Muscle of leg (tissue), 11 donors: ENCODE data around the gene HOXB5. TPM values are rescaled to one million over a fixed set of nuclear protein-coding genes. Genes with fewer than 3 reads are reported as not detected.
A peak's percentile ranks its signal among the peaks of the same experiment; 100 is the strongest.

Source experiments
- DNase-seq: peaks from one replicate; pipeline ENCODE4 v3.0.0; 2013
- H3K27ac ChIP-seq: one replicate; pipeline ENCODE4 v1.5.1; 2013; ENCODE audit warnings: mild to moderate bottlenecking, low read length, control low read depth
- H3K27me3 ChIP-seq: one replicate; pipeline ENCODE4 v1.6.1; 2013; ENCODE audit warnings: low read length; ENCODE audit not compliant: control insufficient read depth, insufficient read depth
- H3K36me3 ChIP-seq: one replicate; pipeline ENCODE4 v1.6.1; 2013; ENCODE audit warnings: low read length; ENCODE audit not compliant: control insufficient read depth, insufficient read depth
- H3K4me1 ChIP-seq: one replicate; pipeline ENCODE4 v1.6.1; 2013; ENCODE audit warnings: low read length; ENCODE audit not compliant: control insufficient read depth, insufficient read depth
- H3K4me3 ChIP-seq: one replicate; pipeline ENCODE4 v1.5.1; 2013; ENCODE audit warnings: low read length, control low read depth
- H3K9me3 ChIP-seq: replicated peaks from 2 replicates; pipeline ENCODE4 v1.6.1; 2013; ENCODE audit warnings: low read depth, low read length; ENCODE audit not compliant: control insufficient read depth
- WGBS: methylation state at CpG from one replicate; pipeline ENCODE4 v1.1.5; 2013; ENCODE audit warnings: missing lambda C conversion rate; ENCODE audit not compliant: insufficient coverage; 5-methylcytosine and 5-hydroxymethylcytosine counted together
- polyA plus RNA-seq, 8 donors: library from polyadenylated mRNA; unstranded; fragments of 120-200 nt; gene quantifications; one replicate each; pipeline versions ENCODE4 v1.2.1 to v1.2.3, GENCODE V29; 2013; ENCODE audit warnings: inconsistent platforms in 1 of 8, low replicate concordance in 1 of 8; ENCODE audit not compliant: insufficient read length in 8 of 8, insufficient read depth in 1 of 8
- total RNA-seq: library from RNA; stranded (reverse); fragments of 120-200 nt; gene quantifications from one replicate; pipeline ENCODE4 v1.2.4, GENCODE V29; 2013

Gene HOXB5
- total and polyA plus RNA-seq, 9 donors, result 0.13 to 2.7 (median 0.54) TPM

DNA sequence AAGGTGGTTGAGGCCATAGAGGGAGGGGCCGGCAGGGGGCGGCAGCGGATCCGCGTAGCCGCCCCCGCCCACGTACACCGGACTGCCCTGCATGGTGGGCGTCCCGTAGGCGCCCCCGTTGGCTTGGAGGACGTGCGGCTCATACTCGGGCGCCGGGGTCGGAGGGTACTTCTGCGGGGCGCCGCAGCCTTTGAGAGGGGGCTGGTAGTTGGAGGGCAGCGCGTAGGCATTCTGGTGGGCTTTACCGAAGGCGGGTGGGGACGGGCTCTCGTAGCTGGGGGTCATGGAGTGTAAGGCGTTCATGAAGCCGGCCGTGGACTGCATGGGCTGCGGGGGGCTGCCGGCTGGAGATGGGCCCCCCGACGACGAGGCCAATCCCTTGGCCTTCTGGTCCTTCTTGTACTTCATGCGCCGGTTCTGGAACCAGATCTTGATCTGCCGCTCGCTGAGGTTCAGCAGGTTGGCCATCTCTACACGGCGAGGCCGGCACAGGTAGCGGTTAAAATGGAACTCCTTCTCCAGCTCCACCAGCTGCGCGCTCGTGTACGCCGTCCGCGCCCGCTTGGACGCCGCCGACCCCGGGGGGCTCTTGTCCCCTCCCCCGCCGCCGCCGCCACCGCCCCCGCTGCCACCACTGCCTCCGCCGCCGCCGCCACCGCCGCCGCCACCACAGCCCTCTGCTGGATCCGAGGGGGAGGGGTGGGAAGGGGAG, 42.9 kb downstream of the HOXB5 start:
- Histone ChIP-seq H3K9me3 (no peaks in the 10 kb centered on the region), H3K27ac (no peak overlapping the region), H3K4me3 (no peak overlapping the region), H3K27me3 (peaks cover 77% of the 10 kb centered on the region), H3K4me1 (peaks cover 46% of the 10 kb centered on the region), H3K36me3 (peaks cover 6% of the 10 kb centered on the region)
- no peak for DNase-seq
- 33% methylated on average over 44 of the region's 70 CpGs for WGBS

DNA sequence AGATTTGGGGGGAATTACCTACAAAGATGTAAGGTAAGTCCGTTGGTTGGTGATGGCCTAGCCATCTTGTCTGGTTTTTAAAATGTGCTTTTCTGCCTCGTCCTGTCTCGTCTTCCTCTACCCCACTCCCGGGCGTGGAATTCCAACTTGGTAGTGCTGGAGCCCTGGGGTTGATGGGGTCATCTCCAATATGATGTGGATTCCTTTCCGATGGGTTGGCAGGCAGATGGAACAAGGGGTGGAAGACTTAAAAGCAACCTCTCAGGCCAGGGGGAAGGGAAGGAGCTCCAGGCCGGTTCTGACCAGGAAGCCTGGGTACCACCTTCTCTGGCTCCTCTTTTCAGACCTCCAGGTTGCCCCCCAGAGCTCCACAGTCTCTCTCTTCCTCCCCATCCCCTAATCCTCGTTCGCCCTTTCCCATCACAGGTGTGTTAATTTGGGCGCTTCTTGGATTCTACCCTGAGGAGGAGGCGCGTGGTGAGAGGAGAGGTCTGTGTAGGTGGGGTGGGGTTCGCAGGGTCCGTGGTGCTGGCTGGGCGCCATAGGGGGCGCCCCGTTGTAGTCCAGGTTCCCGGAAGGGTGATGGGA, 43.6 kb downstream of the HOXB5 start:
- WGBS, result 44% methylated on average over 8 of the region's 18 CpGs
- H3K9me3 ChIP-seq, result no peaks in the 10 kb centered on the region
- H3K27me3 ChIP-seq, result peaks cover 80% of the 10 kb centered on the region
- no peak for DNase-seq
- H3K4me3 ChIP-seq, result no peak overlapping the region
- H3K4me1 ChIP-seq, result peaks cover 51% of the 10 kb centered on the region
- H3K27ac ChIP-seq, result no peak overlapping the region
- H3K36me3 ChIP-seq, result peaks cover 6% of the 10 kb centered on the region

- H3K27ac ChIP-seq, result no peak overlapping the region
- peaks cover 80% of the 10 kb centered on the region for H3K27me3 ChIP-seq
- H3K4me3 ChIP-seq, result no peak overlapping the region
- peaks cover 44% of the 10 kb centered on the region for H3K4me1 ChIP-seq
- DNase-seq, result no peak
- H3K36me3 ChIP-seq, result peaks cover 6% of the 10 kb centered on the region
- WGBS, result 50% methylated on average over 1 of the region's 3 CpGs
- H3K9me3 ChIP-seq, result no peaks in the 10 kb centered on the region
These were observed 44.3 kb downstream of the HOXB5 start for GRCh38 chr17:48549281-48549630.

- Histone ChIP-seq H3K27me3 (peaks cover 78% of the 10 kb centered on the region), H3K36me3 (peaks cover 6% of the 10 kb centered on the region), H3K4me1 (peaks cover 40% of the 10 kb centered on the region), H3K27ac (peak overlapping the region; percentile 96), H3K4me3 (no peak overlapping the region), H3K9me3 (no peaks in the 10 kb centered on the region)
- DNase-seq, result no peak
- WGBS, result no CpG with 5 or more reads among the region's 6 CpGs
These were observed 44.9 kb downstream of the HOXB5 start for GRCh38 chr17:48548523-48549280.

- Histone ChIP-seq H3K27me3 (peaks cover 80% of the 10 kb centered on the region), H3K36me3 (peaks cover 6% of the 10 kb centered on the region), H3K9me3 (no peaks in the 10 kb centered on the region), H3K4me1 (peaks cover 38% of the 10 kb centered on the region), H3K4me3 (peak overlapping the region; percentile 2), H3K27ac (peak overlapping the region; percentile 96)
- 25% methylated on average over 15 of the region's 24 CpGs for WGBS
- DNase-seq, result no peak
These were observed 45.6 kb downstream of the HOXB5 start for GRCh38 chr17:48547808-48548522.

DNA sequence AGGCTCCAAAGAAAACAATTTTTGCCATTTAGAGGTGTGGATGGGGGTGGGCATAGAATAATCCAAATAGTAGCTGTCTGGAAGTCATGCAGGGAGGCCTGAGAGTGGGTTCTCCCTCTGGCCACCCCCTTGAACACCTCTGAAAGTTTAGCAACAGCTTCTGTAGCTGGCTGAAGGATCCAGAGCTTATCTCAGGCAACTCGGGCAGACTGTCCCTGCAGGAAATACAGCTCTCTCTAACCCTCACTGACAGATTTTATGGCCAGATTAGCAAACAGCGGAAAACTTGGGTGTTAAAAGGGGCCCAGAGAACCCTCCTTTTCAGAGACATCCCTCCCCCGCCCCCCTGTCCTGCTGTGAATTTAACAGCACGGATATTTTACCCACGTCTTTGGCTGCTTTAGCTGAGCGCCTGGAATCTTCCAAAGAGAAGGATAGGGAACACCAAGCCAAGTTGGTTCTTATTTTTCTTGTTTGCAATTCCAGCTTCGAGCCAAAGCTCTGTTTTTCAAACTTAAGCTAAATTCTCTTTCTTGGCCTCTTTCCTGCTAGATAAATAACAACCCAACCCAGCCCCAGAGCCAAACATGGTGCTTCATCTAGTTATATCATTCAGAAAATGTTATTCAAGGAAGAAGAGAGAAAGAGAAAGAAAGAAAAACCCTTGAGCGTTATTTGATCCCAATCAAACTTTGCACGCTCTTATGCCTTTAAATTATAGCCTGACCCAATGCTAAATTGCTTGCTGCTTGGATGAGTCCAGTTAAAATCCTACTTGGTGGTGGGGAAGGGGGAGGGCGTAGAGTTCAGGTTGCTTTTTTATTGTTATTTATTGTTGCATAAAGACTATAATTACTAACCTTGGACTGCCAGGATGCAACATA, 46.4 kb downstream of the HOXB5 start:
- Histone ChIP-seq H3K36me3 (peaks cover 6% of the 10 kb centered on the region), H3K4me3 (peak overlapping the region; percentile 6), H3K27ac (peak overlapping the region; percentile 96), H3K9me3 (no peaks in the 10 kb centered on the region), H3K4me1 (peaks cover 36% of the 10 kb centered on the region), H3K27me3 (peaks cover 79% of the 10 kb centered on the region)
- peak; percentile 74 for DNase-seq
- whole genome bisulfite sequencing, result 8% methylated on average over 5 of the region's 10 CpGs

DNA sequence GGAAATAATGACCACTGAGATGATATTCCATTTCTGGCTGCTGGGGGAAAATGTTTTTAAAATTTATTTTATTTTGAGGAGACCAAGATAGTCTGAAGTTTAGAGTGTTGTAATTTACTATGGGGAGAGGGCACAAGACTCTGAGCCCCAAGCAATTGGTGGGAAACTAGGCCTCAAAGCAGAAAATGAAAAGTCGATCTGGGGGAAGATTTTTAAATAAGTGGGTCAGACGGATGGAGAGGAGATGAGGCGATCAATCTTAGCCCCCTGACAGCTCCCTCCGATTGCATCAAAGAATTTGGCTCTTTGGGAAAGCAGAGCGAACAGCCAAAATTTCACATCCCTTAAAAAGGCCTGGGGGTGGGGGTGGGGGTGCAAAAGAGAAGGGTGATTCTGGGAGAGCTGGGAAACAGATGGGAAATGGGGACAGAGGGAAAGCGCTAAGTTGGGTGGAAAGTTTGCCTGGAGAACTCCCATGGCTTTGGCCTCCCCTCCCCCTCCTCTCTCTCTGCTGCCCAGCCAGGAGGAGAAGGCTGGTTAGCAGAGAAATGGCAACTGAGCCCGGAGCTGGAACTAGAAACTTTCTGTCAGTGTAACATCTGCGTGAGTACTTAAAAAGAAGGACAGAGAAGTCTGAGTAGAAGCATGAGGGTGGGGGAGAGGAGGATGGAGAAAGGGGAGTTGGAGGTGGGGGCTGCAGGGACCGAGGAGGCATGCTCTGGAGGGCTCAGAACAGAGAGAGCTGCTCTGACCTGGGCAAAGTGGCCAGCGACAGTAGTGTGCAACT, 47.2 kb downstream of the HOXB5 start:
- H3K36me3 ChIP-seq, result peaks cover 6% of the 10 kb centered on the region
- peak; percentile 73 for DNase-seq
- H3K27me3 ChIP-seq, result peaks cover 78% of the 10 kb centered on the region
- H3K4me1 ChIP-seq, result peaks cover 38% of the 10 kb centered on the region
- no peaks in the 10 kb centered on the region for H3K9me3 ChIP-seq
- peak overlapping the region; percentile 6 for H3K4me3 ChIP-seq
- H3K27ac ChIP-seq, result peak overlapping the region; percentile 96
- 24% methylated on average over 5 of the region's 10 CpGs for WGBS

DNA sequence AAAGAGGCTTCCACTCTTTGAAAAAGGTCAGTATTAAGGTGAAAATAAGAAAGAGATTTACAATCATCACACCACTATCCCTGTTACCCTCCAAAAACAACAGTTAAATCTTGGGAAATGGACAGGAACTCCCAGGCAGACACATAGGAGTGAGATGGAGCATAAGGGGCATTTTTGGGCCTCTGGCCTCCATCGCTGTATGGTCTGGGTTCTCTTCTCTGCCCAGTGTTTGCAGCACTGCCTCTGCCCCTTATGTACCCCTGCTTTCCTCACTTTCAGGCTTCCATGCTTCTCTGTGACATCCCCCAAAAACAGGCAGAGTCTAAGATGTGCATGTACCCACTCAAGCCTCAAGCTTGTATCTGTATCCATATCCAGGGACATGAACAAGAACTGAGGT, 48.0 kb downstream of the HOXB5 start:
- peaks cover 77% of the 10 kb centered on the region for H3K27me3 ChIP-seq
- 83% methylated on average over 1 of the region's 1 CpG for WGBS
- H3K36me3 ChIP-seq, result peaks cover 4% of the 10 kb centered on the region
- no peak for DNase-seq
- H3K4me1 ChIP-seq, result peaks cover 41% of the 10 kb centered on the region
- H3K4me3 ChIP-seq, result no peak overlapping the region
- H3K27ac ChIP-seq, result peak overlapping the region; percentile 96
- H3K9me3 ChIP-seq, result no peaks in the 10 kb centered on the region

DNA sequence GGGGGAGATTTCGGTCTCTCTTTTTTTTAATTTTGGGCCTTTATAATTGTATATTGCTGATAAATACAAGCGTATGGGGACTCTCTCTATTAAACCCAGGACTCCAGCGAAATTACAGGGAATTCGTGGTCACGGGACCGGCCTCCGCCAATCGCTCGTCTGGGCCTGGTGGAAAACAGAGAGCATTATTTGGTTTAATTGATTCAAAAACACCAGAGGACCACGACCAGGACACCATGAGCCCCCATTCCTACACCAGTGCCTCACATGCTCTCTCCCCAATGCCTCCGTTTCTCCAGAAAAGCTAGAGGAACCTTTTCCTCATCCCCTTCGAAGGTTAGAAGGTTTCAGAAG, 48.6 kb downstream of the HOXB5 start, which contains the start of gene HOXB2:
TSS of gene HOXB2 (minus strand) at position 88 of the 354 bp plus-strand sequence. CDS start 198 bp downstream, outside the sequence.
- H3K4me3 ChIP-seq, result peak within 1 kb of the TSS; percentile 69
- H3K9me3 ChIP-seq, result no peaks in the 10 kb centered on the region
- H3K4me1 ChIP-seq, result peaks cover 40% of the 10 kb centered on the region
- WGBS, result no CpG with 5 or more reads among the region's 12 CpGs
- peaks cover 71% of the 10 kb centered on the region for H3K27me3 ChIP-seq
- peak; percentile 64 for DNase-seq
- no peaks in the 10 kb centered on the region for H3K36me3 ChIP-seq
- peak within 1 kb of the TSS; percentile 96 for H3K27ac ChIP-seq
